Measurements from ENCODE around the gene TMEM266. TPM values are rescaled to one million over a fixed set of nuclear protein-coding genes. Genes with fewer than 3 reads are reported as not detected.

The TMEM266 gene
- total and polyA plus RNA-seq, 8 donors = 1.9 to 5.5 (median 4.2) TPM

- H3K27me3 ChIP-seq = no peaks in the 10 kb centered on the region
- H3K27ac ChIP-seq = no peak overlapping the region
- H3K9me3 ChIP-seq = no peaks in the 10 kb centered on the region
- 63 to 66% methylated on average over 2 of the region's 2 CpGs for WGBS, 2 donors
- DNase-seq (no peak), FAIRE-seq (no peak), ATAC-seq (no peak)
- H3K4me1 ChIP-seq = no peaks in the 10 kb centered on the region
- no peaks in the 10 kb centered on the region for H3K36me3 ChIP-seq
- no peak for TF ChIP-seq CTCF (IDR thresholded peaks at IDR 0.05)
- intact Hi-C loops (cut with DNase I) = no loop called here
- no peak overlapping the region for H3K4me3 ChIP-seq
Observed at GRCh38 chr15:76236350-76236749, 176.6 kb downstream of the TMEM266 start.

GRCh38 chr15:76239786-76240185 is 180.0 kb downstream of the TMEM266 start:
- DNase-seq = no peak
- TF ChIP-seq CTCF (IDR thresholded peaks at IDR 0.05) = no peak
- intact Hi-C loops (cut with DNase I) = no loop called here
- Histone ChIP-seq H3K9me3 (no peaks in the 10 kb centered on the region), H3K36me3 (peaks cover 0 to 5% (median 0%) of the 10 kb centered on the region in 3 donors), H3K4me3 (no peak overlapping the region), H3K27ac (no peak overlapping the region), H3K27me3 (no peaks in the 10 kb centered on the region), H3K4me1 (no peaks in the 10 kb centered on the region)
- FAIRE-seq = no peak
- ATAC-seq = no peak
- 62 to 73% methylated on average over 1 of the region's 1 CpG for WGBS, 2 donors

- H3K27me3 ChIP-seq = no peaks in the 10 kb centered on the region
- H3K36me3 ChIP-seq = peaks cover 0 to 5% (median 0%) of the 10 kb centered on the region in 3 donors
- intact Hi-C loops (cut with DNase I) = no loop called here
- no peak for FAIRE-seq
- WGBS, 2 donors = 78 to 79% methylated on average over 1 of the region's 1 CpG
- H3K4me3 ChIP-seq = no peak overlapping the region
- no peaks in the 10 kb centered on the region for H3K4me1 ChIP-seq
- H3K27ac ChIP-seq = no peak overlapping the region
- no peaks in the 10 kb centered on the region for H3K9me3 ChIP-seq
- TF ChIP-seq CTCF (IDR thresholded peaks at IDR 0.05) = no peak
- no peak for DNase-seq
- no peak for ATAC-seq
Observed at GRCh38 chr15:76245072-76245610, 185.4 kb downstream of the TMEM266 start.

GRCh38 chr15:76251717-76252116 is 191.9 kb downstream of the TMEM266 start:
- no peak for FAIRE-seq

More at GRCh38 chr15:76251717-76252116, 191.9 kb downstream of the TMEM266 start:
- Histone ChIP-seq H3K9me3 (no peaks in the 10 kb centered on the region), H3K36me3 (no peaks in the 10 kb centered on the region), H3K4me1 (no peaks in the 10 kb centered on the region), H3K27me3 (no peaks in the 10 kb centered on the region), H3K4me3 (no peak overlapping the region), H3K27ac (no peak overlapping the region)
- intact Hi-C loops (cut with DNase I) = no loop called here
- TF ChIP-seq CTCF (IDR thresholded peaks at IDR 0.05) = no peak
- no peak for DNase-seq
- ATAC-seq = no peak
- WGBS, 2 donors = 90 to 95% methylated on average over 4 of the region's 4 CpGs

Measured in pancreas (tissue), 10 donors.